Measurements from ENCODE around the gene SREK1.
A peak's percentile ranks its signal among the peaks of the same experiment; 100 is the strongest.
"Not testable (repeated sequence)": the region's sequence is repeated elsewhere in the genome, so short reads cannot be mapped to it uniquely, and the experiment has no call there.

The SREK1 gene, protein sequence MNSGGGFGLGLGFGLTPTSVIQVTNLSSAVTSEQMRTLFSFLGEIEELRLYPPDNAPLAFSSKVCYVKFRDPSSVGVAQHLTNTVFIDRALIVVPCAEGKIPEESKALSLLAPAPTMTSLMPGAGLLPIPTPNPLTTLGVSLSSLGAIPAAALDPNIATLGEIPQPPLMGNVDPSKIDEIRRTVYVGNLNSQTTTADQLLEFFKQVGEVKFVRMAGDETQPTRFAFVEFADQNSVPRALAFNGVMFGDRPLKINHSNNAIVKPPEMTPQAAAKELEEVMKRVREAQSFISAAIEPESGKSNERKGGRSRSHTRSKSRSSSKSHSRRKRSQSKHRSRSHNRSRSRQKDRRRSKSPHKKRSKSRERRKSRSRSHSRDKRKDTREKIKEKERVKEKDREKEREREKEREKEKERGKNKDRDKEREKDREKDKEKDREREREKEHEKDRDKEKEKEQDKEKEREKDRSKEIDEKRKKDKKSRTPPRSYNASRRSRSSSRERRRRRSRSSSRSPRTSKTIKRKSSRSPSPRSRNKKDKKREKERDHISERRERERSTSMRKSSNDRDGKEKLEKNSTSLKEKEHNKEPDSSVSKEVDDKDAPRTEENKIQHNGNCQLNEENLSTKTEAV

DNA sequence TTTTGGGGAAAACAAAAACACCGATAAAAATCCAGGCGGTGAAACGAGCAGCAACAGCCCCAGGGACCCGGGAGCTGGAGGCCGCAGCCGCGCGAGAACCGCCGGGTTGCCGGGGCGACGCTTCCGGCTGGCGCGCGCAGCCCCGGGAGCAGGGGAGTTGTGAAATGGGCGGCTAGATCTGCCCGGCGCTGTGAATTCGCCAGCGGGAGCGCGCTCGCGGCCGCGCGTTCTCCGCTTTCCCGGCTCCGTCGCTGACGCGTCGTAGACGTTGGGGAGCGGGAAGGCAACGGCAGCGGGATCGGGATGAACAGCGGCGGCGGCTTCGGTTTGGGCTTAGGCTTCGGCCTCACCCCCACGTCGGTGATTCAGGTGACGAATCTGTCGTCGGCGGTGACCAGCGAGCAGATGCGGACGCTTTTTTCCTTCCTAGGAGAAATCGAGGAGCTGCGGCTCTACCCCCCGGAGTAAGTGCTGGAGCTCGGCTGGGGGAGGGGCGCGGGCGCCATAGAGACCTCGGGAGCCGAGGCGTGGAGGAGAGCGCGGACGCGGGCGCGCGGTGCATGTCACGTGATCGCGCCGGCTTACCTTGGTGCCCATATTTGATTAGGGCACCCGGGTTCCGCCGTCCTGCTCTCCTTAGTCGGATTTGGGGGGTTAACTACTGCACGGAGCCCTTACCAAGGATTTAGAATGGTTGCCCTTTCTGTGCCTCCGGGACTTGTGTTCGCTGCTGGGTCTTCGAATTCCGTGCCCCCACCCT, at the start of gene SREK1:
Gene SREK1, plus strand, starts transcription at position 227 of the 760 bp plus-strand sequence. Its CDS starts 77 bp downstream, at position 304.
- peak; percentile 87 for DNase-seq (ENCODE audit: low read depth)

DNA sequence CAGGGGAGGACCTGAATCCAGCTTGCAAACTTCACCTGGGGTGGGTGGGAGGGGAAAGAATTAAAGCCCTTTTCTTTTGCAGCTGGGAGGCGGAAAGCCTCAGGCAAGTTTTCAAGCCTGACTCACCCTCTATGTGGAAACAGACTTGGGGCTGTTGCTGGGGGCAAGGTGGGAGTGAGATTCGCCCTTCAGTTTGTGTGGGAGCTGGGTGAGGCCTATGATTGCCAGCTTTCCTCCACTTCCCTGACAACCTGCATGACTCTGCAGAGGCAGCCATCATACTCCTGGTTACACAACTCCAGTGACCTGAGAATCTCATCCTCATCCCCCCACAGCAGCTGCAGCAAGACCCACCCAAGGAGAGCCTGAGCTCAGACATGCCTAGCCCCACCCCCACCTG, 43.2 kb upstream of the SREK1 start:
- DNase-seq (ENCODE audit: low read depth): no peak

DNA sequence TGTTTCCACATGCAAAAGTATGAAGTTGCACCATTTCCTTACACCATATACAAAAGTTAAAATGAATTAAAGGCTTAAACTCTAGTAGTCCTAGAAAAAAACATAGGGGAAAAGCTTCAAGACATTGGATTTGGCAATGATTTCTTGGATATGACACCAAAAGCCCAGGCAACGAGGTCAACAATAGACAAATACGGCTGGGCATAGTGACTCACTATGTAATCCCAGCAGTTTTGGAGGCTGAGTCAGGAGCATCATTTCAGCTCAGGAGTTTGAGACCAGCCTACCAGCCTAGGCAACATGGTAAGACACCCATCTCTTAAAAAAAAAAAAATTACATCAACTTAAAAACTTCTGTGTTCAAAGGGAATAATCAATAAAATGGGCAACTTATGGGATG, 30.9 kb upstream of the SREK1 start:
- peak; percentile 25 for DNase-seq (ENCODE audit: low read depth)

DNA sequence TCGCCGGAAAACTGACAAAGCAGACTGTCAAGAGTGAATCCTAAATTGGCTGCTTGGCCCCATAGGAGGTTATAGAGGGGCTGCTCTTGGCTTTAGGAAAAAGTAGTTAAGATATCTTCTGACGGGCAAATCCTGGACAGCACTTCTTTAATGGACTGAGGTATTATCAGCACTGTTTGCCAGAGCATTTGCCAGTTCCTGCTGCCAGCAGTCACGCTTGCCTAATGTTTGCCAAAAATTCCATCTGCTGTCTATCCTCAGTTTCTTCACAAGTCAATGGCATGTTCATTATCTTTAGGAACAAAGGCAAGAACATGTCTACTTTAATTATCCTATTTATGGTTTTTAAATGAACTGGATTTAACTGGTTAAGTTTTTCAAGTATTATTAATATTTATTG, 25.8 kb upstream of the SREK1 start:
- no peak for DNase-seq (ENCODE audit: low read depth)

DNA sequence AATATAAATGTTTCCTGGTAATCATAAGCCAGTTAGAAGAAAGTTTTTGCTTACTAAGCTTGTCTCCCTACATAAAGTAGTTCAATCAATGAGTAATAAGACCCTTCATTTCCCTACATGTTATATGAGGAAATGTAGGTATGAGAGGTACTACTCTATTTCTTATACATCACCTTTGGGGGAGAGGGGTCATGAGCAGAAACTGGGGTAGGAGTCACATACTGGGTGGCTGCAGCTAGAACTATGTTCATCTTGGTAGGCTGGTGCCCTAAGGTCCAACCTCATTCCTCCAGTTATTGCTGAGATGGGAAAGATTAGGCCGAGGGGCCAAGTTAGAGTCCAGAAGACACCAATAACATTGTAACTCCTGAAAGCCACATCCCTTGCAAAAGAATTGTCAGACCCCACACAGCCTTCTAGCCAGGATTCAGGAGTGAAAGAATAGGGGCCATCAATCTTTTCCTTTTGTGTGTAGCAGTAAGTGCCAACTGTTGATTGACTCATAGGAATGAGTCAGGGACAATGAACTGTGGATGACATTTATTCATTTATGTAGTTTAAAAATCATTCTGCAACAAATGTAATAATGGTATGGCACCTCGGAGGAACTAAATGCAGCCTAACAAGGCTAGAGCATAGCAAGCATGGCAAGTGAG, 21.6 kb upstream of the SREK1 start:
- DNase-seq (ENCODE audit: low read depth): no peak

DNA sequence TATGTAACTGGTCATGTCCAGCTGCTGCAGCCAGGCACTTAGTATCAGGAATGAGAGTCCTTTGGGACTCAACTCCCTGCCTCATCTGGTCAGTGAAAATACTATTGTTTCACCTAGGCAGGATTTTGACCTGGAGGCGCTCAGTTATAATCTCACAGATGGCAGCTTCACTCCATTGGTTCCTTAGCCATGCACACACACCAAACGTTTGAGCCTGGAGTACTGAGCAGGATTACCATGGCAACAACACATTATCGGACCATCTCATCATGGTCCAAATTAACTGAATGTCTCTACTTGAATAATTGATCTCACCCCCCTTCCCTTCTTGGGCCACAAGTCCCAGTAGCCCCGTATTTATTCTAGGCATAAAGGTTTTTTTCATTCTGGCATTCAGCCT, 15.0 kb upstream of the SREK1 start:
- no peak for DNase-seq (ENCODE audit: low read depth)

DNA sequence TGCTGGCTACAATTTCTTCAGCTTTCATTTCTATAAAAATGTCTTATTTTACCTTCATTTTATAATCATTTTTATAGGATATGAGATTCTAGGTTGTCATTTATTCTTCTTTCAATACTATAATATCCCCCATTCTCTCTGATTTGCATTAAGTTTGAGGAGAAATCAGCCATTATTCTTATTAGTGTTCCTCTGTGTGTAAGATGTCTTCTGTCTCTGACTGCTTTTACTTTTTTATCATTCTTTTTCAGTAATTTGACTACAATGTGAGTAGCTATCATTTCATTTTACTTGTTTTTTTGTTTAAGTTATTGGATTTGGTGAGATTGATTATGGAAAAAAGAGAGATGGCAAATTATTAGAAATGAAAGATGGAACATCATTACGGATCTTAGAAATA, 13.6 kb upstream of the SREK1 start:
- DNase-seq (ENCODE audit: low read depth): no peak

DNA sequence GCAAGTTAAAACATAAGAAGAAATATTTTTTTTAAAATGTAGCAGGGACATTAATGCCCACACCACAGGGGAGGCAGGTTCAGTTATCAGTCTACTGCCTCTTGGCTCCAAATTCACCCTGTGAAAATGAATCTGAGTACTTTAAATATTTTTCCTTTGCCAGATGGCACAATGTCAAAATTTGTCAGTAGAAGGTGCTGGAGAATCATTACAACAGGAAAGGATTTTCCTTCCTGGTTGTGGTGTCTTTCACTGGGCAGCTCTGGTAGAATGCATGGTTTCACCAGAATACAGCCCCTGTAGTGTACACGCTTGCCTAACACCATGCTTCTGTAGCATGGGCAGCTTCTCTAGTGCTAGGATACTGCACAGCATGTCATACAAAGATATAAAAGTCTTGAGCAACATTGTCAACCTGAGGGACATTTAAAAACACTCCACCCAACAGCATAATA, 9.7 kb upstream of the SREK1 start:
- DNase-seq (ENCODE audit: low read depth): no peak

DNA sequence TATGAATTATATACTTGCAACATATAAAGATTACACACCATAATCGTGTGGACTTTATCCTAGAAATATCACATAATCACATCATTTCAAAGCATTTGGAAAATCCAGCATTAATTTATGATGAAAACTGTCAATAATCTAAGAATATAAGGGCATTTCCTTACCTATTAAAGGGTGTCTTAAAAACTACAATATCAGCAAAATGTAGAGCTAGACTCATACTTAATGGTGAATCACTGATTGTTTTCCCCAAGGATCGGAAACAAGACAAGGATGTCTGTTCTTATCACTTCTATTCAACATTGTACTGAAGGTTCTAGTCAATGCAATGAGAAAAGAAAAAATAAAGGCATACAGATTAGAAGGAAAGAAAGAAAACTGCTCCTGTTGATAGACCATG, 8.0 kb upstream of the SREK1 start:
- DNase-seq (ENCODE audit: low read depth): no peak

DNA sequence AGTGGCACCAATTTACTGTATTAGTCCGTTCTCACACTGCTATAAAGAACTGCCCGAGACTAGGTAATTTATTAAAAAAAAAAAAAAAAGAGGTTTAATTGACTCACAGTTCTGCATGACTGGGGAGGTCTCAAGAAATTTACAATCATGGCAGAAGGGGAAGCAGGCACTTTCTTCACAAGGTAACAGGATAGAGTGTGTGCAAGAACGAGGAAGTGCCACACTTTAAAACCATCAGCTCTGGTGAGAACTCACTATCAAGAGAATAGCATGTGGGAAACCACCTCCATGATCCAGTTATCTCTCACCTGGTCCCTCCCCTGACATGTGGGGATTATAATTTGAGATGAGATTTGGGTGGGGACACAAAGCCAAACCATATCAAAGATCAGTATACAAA, 7.2 kb upstream of the SREK1 start:
- DNase-seq (ENCODE audit: low read depth): not testable (repeated sequence)

DNA sequence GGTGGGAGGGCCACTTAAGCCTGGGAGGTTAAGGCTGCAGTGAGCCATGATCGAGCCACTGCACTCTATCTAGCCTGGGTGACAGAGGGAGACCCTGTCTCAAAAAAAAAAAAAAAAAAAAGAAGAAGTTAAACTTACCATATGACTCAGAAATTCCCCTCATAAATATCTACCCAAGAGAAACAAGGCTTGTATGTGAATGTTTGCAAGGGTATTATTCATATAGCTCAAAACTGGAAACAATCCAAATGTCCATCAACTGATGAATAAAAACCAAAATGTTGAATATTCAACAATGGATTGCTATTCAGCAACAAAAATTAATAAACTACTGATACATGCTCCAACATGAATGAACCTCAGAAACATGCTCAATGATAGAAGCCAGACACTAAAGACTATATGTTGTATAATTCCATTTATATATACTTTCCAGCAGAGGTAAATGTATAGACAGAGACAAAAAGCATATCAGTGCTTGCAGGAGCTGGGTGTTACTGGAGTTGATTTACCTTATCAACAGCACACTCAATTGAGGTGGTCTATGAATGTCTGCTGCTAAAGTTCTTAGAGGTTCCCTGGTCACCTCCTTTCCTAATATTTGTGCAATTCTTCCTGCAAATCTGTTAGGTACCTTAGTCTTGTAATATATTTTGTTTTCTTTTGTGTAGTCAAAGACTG, 5.3 kb upstream of the SREK1 start:
- no peak for DNase-seq (ENCODE audit: low read depth)

DNA sequence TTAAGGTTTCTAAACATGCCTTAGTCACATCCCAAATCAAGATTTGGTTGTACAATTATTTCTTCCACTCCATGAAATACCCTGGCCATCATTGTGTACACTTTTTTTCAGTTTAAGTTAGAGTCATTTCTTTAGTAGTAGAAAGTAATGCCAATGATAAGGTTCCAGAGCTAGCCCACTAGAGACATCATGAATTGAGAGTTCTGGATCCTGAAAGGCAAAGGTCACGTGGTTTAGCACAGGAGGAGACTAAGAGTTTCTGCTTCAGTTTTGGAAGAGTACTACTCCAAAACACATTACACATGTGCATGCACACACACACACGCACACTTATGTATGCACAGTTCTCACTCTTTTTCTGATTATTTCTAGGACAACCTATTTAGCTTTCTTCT, 4.8 kb upstream of the SREK1 start:
- no peak for DNase-seq (ENCODE audit: low read depth)

DNA sequence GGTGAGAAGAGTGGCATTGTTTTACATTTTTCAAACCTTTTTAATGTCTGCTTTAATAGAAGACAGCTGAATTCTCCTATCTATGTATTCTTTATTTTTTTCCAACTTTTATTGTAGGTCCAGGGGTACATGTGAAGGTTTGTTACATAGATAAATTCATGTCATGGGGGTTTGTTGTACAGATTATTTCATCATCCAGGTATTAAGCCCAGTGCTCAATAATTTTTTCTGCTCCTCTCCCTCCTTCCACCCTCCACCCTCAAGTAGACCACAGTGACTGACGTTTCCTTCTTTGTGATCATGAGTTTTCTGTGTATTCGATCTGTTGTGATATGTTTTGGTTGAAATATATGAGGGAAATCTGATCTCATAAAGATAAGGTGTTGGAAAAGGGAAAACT, 1.7 kb upstream of the SREK1 start:
- DNase-seq (ENCODE audit: low read depth): no peak

DNA sequence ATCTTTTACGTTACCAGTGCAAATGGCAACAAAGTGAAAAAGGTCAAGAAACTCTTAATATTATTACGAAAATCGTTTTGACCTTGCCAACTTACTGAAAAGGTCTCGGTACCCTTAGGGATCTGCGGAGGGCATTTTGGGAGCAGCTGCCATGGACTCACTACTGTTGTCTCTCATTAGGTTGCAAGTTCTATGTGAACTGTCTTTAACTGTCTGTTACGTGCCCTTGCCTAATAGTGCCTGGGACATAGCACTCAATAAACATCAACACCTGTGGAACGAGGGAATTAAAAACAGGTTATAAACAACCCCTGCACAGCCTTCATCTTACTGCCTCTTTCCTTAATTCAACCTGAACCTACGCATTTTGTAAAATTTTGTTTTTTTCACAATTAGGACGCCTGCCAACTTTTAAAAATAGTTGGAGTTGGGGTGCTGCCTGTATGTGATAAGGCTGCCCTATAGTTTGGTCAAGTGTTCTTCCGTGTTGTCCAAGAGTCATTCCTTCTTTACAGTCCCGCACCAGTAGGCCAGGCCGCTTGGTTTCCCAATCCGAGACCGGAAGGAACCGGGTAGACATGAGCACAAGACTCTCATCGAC, 527 bp upstream of the SREK1 start:
- no peak for DNase-seq (ENCODE audit: low read depth)

DNA sequence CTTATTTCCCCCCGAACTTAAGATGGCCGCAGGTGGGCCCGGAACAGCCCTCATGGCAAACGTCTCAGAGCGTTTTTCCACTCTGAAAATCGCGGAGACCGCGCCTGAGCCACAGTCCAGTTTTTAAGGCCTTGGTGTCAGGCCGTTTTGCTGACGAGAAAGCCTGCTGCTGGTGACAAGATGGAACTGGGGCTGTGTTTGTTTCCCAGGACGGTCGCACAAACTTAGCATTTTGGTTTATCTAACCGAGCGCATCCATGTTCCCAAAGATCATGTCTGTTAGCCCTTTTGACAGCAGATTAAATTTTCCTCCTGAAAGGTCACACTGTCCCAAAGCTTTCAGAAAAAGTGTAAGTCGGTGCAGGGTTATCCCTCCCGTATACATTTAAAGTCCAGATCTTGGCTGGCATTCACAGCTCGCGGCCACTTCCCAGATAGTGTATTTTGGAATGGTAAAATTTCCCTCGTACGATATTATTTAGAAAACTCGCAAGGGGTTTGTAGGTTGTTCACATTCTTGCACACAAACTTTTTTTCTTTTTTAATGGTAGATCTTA, 812 bp downstream of the SREK1 start:
- DNase-seq (ENCODE audit: low read depth): no peak

DNA sequence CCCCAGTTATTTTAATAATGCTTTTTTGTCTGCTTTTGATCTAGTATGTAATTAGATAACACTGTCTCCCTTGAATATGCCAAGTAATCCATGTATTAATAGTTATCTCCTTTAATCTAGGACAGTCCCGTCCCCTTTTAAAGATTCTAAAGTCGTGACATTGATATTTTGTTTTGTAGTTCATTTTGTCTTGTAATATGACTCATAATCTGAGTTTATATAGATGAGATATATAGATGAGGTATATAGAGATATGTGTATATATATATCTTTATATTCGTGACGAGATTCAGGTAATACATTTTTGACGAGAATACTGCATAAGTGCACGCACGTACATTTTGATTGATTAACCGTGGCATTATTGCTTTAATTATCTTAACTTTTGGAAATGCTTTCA, 1.6 kb downstream of the SREK1 start:
- DNase-seq (ENCODE audit: low read depth): no peak

DNA sequence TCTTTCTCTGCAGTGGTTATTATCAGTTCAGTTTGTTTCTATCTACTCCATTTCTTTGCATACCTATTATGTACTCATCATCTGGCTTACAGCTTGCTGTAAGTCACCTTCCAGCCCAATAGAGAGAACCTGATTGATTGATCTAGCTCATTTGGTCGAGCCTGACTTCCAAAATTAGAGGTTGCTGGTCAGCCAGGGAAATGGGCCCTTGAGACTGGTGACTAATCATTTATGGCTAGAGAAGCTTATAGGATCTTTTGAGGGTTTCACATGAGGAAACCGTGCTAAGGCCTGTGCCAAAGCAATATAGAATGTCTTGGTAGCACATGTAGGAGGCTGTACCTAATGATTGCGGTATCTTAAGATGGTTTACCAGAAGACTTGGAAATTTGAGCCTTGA, 5.8 kb downstream of the SREK1 start:
- no peak for DNase-seq (ENCODE audit: low read depth)

DNA sequence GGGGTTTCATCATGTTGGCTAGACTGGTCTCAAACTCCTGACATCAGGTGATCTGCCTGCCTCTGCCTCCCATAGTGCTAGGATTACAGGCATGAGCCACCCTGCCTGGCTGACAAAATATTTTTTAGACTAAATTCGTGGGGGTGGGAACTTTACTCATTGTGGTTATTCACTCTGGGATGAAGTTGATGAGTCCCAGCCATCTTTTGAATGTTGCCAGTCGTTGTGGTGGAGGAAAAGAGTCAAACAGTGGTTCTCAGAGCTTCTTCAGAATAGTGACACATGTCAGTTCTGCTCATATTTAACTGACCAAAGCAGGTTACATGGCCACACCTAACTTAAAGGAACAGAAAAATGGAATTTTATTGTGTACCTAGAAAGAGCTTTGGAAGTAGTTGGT, 6.9 kb downstream of the SREK1 start:
- no peak for DNase-seq (ENCODE audit: low read depth)

DNA sequence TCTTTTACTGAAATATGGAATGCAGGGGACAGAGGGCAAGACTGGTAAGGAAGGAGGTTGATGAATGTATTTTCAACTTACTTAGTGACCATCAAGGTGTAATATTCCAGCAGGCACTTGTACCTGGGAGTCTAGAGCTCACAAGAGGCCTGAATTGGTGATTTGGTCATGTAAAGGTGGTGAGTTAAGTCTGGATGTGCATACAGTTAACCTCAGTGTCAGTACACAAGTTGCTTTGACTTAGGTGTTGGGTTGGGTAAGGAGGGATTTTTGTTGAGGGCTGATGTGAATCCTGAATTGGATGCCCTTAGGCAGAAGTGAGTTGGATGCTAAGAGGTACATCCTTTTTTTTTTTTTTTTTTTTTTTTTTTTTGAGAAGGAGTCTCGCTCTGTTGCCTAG, 7.4 kb downstream of the SREK1 start:
- no peak for DNase-seq (ENCODE audit: low read depth)

DNA sequence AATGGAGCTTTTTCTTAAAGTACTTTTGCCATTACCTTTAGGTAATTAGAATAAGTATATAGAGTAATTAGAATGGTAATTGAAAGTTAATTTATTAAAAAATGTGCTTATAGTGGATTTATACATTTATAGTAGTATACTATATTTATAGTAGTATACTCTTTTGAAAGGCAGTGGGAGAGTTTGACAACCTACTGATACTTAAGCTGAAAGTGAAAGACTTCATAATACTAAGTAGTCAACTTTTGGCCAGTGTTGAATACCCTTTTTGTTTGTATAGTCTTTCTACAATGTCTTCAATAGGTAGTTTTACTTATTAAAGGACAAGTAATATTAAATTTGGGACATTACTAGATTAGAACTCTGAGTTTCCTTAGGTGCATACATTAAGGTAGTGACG, 12.9 kb downstream of the SREK1 start:
- DNase-seq (ENCODE audit: low read depth): no peak

DNA sequence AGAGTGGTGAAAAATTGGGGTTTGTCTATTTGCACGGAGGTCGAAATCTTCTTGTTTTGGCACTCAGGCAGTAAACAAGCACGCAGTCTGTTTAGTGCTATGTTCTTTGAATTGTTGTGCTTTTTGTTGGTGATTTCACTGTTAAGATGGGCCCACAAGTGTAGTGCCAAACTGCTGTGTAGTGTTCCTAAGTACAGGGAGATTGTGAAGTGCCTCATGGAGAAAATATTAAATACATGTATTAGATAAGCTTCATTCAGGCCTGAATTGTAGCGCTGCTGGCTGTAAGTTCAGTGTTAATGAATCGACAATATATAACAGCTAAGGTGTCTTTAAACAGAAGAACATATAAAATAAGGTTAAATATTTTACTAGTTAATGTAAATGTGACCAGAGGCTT, 17.3 kb downstream of the SREK1 start:
- no peak for DNase-seq (ENCODE audit: low read depth)
